Measurements from ENCODE around the gene FRMD4A. TPM values are rescaled to one million over a fixed set of nuclear protein-coding genes. Genes with fewer than 3 reads are reported as not detected.

FRMD4A gene
- polyA plus RNA-seq, 1 donor = 35.1 TPM

DNA sequence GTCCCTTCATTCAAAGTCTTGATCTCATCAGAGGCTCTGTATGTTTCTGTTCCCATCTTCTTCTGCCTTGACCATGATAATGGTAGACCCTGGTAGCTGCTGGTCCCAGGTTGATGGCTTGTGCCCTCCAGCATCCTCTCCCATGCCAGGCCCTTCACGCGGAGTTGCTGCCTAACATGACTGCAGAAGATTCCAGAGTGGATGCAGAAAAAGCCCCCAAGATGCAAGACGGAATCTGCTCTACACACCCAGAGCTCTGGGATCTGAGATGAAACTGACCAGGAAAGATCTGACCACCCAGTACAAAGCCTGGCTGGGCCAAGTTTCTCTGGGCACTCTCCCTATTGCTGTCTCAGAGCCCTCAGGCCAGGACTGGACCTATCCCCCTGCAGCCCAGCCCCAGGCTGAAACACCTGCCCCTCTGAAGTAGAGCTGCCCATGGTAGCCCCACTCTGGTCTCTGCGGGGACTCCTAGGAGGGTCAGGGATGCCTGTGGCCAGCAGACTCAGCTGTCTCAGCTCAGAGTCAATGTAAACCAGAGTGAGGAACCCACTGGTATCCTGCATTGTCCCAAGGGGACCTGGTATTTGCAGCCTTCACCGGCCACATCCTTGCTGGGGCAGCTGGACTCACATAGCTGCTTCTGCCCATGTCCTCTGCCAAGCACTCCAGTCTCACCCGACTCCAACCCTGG is 9.5 kb upstream of the FRMD4A start:
- no peak for DNase-seq

GRCh38 chr10:14336736-14337135 is 6.0 kb upstream of the FRMD4A start:
- DNase-seq = no peak

DNA sequence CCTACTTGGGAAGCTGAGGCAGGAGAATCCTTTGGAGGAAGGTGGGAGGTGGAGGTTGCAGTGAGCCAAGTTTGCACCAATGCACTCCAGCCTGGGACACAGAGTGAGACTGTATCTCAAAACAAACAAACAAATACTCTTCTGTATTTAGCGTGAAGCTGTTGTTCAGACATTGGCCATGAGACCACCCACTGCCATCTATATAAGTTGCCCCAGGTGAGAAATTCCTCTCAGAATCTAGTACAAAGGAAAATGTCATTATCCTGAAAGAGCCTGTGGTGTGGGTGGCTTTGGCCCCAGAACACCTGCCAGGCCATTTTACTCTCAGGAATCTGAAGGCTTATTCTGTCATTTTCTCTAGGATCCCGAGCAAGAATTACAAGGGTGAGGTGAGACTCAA is 4.0 kb upstream of the FRMD4A start:
- no peak for DNase-seq

GRCh38 chr10:14333606-14334005 is 2.9 kb upstream of the FRMD4A start:
- no peak for DNase-seq

GRCh38 chr10:14332903-14333302 is 2.2 kb upstream of the FRMD4A start:
- peak; percentile 22 for DNase-seq

DNA sequence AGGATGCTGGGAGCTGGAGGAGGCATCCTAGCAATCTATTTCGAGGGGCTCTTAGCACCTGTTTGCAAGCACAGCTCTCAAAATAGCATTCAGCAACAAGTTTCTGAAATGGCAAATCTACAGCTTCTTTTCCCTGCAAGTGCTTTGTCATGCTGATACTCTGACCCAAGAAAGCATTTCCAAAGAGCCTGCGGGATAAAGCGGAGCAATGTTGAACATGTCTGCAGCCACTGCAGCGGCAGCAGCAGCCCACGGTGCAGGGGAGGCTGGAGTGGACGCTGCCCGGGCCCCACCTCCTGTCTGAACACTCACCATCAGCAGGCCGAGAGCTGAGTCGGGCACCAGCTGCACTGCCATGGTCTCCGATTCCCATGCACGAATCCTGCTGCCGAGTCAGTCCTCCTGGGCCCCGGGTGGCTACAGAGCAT is 964 bp downstream of the FRMD4A start:
- no peak for DNase-seq

- DNase-seq = no peak
Measured at GRCh38 chr10:14328881-14329672, 1.6 kb downstream of the FRMD4A start.

GRCh38 chr10:14327527-14327926 is 3.2 kb downstream of the FRMD4A start:
- DNase-seq = no peak

GRCh38 chr10:14326581-14326980 is 4.1 kb downstream of the FRMD4A start:
- DNase-seq = no peak

GRCh38 chr10:14325325-14325955 is 5.3 kb downstream of the FRMD4A start:
- no peak for DNase-seq

DNA sequence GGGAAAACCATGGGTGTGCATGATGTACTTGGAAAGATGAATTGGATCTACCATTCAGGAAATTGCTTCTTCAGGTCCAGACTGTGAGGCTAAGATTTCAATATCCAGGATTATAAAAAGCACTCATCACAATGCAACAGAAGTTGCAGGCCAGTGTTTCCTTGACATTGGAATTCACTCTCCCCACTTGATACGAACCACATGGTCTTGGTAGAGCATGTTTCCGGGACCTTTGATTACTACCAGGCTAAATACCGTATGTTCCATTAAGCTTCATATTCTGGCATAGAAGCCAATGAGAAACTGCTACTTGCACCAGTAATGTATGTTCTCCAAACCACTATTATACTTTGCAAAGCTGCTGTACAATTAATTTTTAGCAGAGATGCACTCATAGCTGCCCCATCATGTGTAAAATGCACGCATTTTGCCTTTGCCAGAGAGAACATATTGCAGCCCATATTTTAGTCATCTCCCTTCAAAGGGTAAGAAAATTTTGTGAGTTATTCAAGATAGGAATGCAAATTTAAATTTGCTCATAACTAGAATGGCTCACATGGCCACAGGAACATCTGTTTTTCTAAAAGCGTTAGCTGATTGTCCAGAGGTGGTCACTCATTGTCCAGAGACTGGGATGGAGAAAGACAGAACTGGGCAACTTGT is 8.1 kb downstream of the FRMD4A start:
- DNase-seq = no peak

GRCh38 chr10:14318007-14318406 is 12.7 kb downstream of the FRMD4A start:
- DNase-seq = no peak

DNA sequence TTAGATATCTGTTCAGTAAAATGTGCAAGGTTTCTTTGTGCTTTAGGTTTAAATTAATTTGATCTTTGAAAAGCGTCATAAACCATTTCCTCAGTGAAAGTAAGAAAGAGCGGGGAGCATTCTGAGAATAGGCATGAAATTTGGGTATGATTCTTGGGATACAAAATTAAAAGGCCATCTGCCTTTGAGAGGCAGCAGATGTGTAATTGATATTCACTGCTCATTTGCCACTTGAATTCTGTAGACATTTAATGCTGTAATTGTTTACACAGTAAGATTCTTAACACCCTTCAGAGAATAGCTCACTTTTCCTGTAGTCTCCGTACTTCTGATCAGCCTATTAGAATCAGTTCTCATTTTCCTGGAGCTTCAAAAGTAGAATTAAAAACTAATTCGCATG is 18.7 kb downstream of the FRMD4A start:
- DNase-seq = no peak

DNA sequence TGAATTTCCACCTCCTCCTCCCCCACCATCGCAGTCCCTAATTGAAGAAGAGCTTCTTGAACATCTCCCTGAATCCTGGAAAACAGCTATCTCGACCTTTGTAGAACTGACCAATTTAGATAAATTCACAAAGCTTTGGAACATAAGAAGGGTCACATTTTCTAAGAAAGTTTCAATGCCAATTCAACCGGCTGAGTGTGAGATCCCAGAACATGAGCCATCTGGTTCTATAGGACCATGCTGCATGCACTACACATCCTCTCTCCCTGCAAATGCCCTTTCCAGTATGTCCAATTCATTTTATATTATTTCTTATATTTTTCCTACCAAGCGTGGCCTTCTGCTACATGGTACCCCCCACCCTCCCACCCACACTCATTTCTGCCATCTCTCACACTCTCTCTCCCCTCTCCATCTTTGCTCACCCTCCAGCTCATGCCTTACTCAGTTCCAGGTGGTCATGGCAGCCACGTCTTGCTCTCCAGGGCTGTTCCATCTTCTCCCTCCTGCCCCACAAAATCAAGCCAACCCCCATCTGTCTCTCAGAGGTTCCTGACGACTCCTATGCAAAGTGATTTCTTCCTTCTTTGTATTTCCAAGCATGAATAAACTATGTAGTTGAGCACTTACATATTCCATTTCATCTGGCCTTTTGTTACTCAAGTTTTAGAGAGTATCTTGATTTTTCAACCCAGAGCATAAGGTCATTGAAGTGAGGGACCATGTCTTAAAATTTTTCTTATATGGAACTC is 19.3 kb downstream of the FRMD4A start:
- no peak for DNase-seq

- no peak for DNase-seq
Measured at GRCh38 chr10:14309593-14309992, 21.1 kb downstream of the FRMD4A start.

DNA sequence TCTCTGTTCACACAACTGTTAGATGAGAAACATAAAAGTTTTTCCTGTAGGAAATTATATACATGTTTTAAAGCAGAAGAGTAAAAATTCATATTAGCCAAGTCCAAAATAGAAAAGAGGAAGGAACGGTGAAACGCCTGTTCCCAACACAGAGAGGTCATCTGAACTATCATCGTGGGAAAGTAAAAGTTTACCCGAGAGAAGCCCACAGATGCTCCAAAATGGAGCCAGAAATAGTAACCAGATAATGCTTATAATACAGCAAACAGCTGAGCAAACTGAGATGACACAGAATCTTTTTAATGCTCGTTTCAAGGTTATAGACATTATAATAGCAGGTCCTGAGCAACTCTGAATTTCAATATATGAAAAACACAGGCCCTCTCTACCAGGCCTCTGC is 24.5 kb downstream of the FRMD4A start:
- DNase-seq = peak; percentile 34

DNA sequence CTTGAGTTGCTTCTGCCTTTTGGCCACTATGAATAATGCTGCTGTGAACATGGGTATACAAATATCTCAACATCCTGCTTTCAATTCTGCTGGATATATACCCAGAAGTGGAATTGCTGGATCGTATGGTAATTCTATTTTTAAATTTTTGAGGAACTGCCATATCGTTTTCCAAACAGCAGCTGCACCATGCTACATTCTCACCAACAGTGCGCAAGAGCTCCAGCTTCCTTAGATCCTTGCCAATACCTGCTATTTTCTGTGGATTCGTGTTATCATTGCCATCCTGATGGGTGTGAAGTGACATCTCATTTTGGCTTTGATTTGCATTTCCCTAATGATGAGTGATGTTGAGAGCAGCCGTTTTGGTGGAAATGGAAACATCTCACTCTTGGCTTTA is 26.7 kb downstream of the FRMD4A start:
- peak; percentile 29 for DNase-seq

DNA sequence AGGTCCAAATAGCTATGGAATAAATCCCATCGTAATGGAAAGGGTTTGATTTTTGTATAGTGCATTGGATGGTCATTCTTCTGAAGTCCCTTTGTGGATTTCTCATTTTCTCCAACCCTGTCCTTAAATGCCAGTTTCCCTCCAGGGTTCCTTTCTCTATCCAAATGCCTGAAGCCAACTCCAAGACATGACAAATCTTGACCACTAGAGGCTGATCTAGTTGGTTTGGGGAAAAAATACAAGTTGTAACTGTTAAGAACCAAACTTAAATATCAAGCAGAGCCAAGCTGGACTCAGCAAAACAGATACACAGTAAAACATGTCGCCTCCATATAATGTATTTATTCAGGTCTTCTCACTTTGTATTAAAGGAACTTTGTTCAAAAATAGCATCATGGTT is 28.7 kb downstream of the FRMD4A start:
- DNase-seq = no peak

GRCh38 chr10:14299556-14299955 is 31.2 kb downstream of the FRMD4A start:
- DNase-seq = no peak

- no peak for DNase-seq
Measured at GRCh38 chr10:14296065-14296709, 34.5 kb downstream of the FRMD4A start.

GRCh38 chr10:14294347-14295059 is 36.2 kb downstream of the FRMD4A start:
- DNase-seq = no peak

Data from hindlimb muscle (tissue), 1 donor.